HL-60 (cell line): ENCODE results near the gene THAP7.

ENCODE experiments used
- CTCF ChIP-seq: IDR thresholded peaks from one replicate; pipeline ENCODE4 v1.5.1; 2011; ENCODE audit warnings: low read length, control low read depth, inconsistent platforms; ENCODE audit not compliant: insufficient read depth
- POLR2AphosphoS5 ChIP-seq: IDR thresholded peaks from 2 replicates; pipeline ENCODE4 v1.6.1; 2012; ENCODE audit warnings: low read depth
- TF ChIP-seq, protein P1 (sequence below): IDR thresholded peaks from 2 replicates; pipeline ENCODE4 v1.6.1; 2012; ENCODE audit warnings: low read depth; ENCODE audit not compliant: insufficient replicate concordance

DNA sequence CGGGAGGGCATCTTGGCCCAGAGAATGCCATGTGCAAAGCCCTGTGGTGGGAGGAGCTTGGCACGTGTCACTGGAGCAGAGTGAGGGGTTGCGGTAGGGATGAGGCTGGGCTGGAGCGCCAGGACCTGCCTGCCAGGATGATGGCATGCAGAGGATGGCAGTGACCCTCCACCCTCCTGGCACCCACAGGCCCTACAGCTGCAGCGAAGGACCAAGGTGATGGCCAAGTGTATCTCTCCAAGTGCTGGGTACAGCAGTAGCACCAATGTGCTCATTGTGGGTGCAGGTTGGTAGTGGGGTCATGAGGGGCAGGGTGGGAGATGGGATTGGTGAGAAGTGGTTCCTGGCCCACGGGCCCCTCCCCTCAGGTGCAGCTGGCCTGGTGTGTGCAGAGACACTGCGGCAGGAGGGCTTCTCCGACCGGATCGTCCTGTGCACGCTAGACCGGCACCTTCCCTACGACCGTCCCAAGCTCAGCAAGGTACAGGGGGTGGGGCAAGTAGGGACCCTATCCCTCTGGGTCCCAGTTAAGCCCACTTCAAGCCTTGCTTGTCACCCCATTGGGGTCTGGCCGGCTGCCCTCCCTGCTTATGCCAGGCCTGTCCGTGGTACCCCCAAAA, 27.5 kb downstream of the THAP7 start:
- TF ChIP-seq CTCF (no peak), POLR2AphosphoS5 (no peak)
- TF ChIP-seq, protein P1, sequence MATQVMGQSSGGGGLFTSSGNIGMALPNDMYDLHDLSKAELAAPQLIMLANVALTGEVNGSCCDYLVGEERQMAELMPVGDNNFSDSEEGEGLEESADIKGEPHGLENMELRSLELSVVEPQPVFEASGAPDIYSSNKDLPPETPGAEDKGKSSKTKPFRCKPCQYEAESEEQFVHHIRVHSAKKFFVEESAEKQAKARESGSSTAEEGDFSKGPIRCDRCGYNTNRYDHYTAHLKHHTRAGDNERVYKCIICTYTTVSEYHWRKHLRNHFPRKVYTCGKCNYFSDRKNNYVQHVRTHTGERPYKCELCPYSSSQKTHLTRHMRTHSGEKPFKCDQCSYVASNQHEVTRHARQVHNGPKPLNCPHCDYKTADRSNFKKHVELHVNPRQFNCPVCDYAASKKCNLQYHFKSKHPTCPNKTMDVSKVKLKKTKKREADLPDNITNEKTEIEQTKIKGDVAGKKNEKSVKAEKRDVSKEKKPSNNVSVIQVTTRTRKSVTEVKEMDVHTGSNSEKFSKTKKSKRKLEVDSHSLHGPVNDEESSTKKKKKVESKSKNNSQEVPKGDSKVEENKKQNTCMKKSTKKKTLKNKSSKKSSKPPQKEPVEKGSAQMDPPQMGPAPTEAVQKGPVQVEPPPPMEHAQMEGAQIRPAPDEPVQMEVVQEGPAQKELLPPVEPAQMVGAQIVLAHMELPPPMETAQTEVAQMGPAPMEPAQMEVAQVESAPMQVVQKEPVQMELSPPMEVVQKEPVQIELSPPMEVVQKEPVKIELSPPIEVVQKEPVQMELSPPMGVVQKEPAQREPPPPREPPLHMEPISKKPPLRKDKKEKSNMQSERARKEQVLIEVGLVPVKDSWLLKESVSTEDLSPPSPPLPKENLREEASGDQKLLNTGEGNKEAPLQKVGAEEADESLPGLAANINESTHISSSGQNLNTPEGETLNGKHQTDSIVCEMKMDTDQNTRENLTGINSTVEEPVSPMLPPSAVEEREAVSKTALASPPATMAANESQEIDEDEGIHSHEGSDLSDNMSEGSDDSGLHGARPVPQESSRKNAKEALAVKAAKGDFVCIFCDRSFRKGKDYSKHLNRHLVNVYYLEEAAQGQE = no peak
